PC-9 (cell line): ENCODE measurements around the gene ORC4.

Source experiments
- CTCF ChIP-seq: fragments of 200-600 bp; sonication (generic); conservative IDR thresholded peaks from 2 replicates; pipeline ENCODE4 v1.6.1; 2017; ENCODE audit warnings: mixed run types, antibody characterized with exemption, mild to moderate bottlenecking, moderate library complexity
- EZH2 ChIP-seq: fragments of 200-600 bp; sonication (generic); IDR thresholded peaks from 2 replicates; pipeline ENCODE4 v1.8.0; 2017; ENCODE audit warnings: antibody characterized with exemption, low read depth

- TF ChIP-seq CTCF, result peak; percentile 82
- no peak for TF ChIP-seq EZH2
Observed at GRCh38 chr2:147937744-147938349, 82.7 kb downstream of the ORC4 start.
